WTC11 (cell line): Measurements from ENCODE around the gene HPSE2. TPM values are rescaled to one million over a fixed set of nuclear protein-coding genes. Genes with fewer than 3 reads are reported as not detected.

Experiments used
- ATAC-seq: fragments of 200-7000 bp; cut with Tn5 transposase; 2 replicates; pipeline ENCODE4 v1.10.0; 2021; ENCODE audit warnings: mild to moderate bottlenecking, moderate library complexity
- CTCF ChIA-PET: fragments of 300-600 bp; sonication (Branson Sonifier 250); formaldehyde crosslinking; loops from one replicate; lab custom pipeline; 2021; ENCODE audit warnings: antibody characterized with exemption; lab: Charles Lee
- POLR2A ChIA-PET: fragments of 350-600 bp; sonication (Branson Sonifier 250); formaldehyde crosslinking; loops from one replicate; lab custom pipeline; 2021; ENCODE audit warnings: antibody characterized with exemption; lab: Charles Lee
- DNase-seq: peaks from one replicate; pipeline ENCODE4 v3.0.0; 2021; ENCODE audit warnings: low spot score
- H3K27ac Mint-ChIP-seq: 2 replicates; pipeline ENCODE4 v1.8.0; 2021; ENCODE audit warnings: mixed read lengths
- H3K27me3 Mint-ChIP-seq: 2 replicates; pipeline ENCODE4 v1.8.0; 2021; ENCODE audit warnings: low read depth, mild to moderate bottlenecking, moderate library complexity, mixed read lengths
- H3K36me3 Mint-ChIP-seq: 2 replicates; pipeline ENCODE4 v1.8.0; 2021; ENCODE audit warnings: mixed read lengths
- H3K4me1 Mint-ChIP-seq: 2 replicates; pipeline ENCODE4 v1.8.0; 2022; ENCODE audit warnings: mixed read lengths
- H3K4me3 Mint-ChIP-seq: 2 replicates; pipeline ENCODE4 v1.8.0; 2021; ENCODE audit warnings: mild to moderate bottlenecking, moderate library complexity, mixed read lengths
- H3K9me3 Mint-ChIP-seq: 2 replicates; pipeline ENCODE4 v1.8.0; 2021; ENCODE audit warnings: mixed read lengths
- E2F1 ChIP-seq: sonication (generic); formaldehyde crosslinking; IDR thresholded peaks from 2 replicates; pipeline ENCODE4 v1.8.0; 2022; ENCODE audit warnings: mild to moderate bottlenecking, missing genetic modification reagents
- GTF2I ChIP-seq: fragments of 250-450 bp; sonication (Bioruptor Pico); conservative IDR thresholded peaks from 2 replicates; pipeline ENCODE4 v1.4.0; 2021; ENCODE audit warnings: mild to moderate bottlenecking
- JUN ChIP-seq: sonication (generic); formaldehyde crosslinking; IDR thresholded peaks from 2 replicates; pipeline ENCODE4 v1.8.0; 2023; ENCODE audit warnings: mild to moderate bottlenecking, missing genetic modification reagents
- NFATC4 ChIP-seq: fragments of 250-450 bp; sonication (Bioruptor Pico); IDR thresholded peaks from 2 replicates; pipeline ENCODE4 v1.9.0; 2021; ENCODE audit warnings: mild to moderate bottlenecking
- NFYB ChIP-seq: sonication (generic); formaldehyde crosslinking; conservative IDR thresholded peaks from 2 replicates; pipeline ENCODE4 v1.8.0; 2022; ENCODE audit warnings: low read depth, missing genetic modification reagents
- RORB ChIP-seq: fragments of 250-450 bp; sonication (Bioruptor Pico); IDR thresholded peaks from 2 replicates; pipeline ENCODE4 v1.9.0; 2021; ENCODE audit warnings: mild to moderate bottlenecking
- SOX15 ChIP-seq: fragments of 250-450 bp; sonication (Bioruptor Pico); IDR thresholded peaks from 2 replicates; pipeline ENCODE4 v1.9.0; 2021; ENCODE audit warnings: mild to moderate bottlenecking
- USF1 ChIP-seq: sonication (generic); formaldehyde crosslinking; IDR thresholded peaks from 2 replicates; pipeline ENCODE4 v1.8.0; 2022; ENCODE audit warnings: mild to moderate bottlenecking, missing genetic modification reagents
- ZNF138 ChIP-seq: sonication (generic); formaldehyde crosslinking; conservative IDR thresholded peaks from 2 replicates; pipeline ENCODE4 v1.8.1; 2022; ENCODE audit warnings: mild to moderate bottlenecking, moderate library complexity, missing genetic modification reagents
- ZNF423 ChIP-seq: fragments of 250-450 bp; sonication (Bioruptor Pico); IDR thresholded peaks from 2 replicates; pipeline ENCODE4 v2.1.2; 2022; ENCODE audit warnings: mild to moderate bottlenecking, moderate library complexity
- total RNA-seq: library from RNA; stranded (reverse); gene quantifications from 3 replicates; pipeline ENCODE4 v1.2.3, GENCODE V29; 2021
- TF ChIP-seq, protein P1 (sequence below): sonication (generic); formaldehyde crosslinking; IDR thresholded peaks from 2 replicates; pipeline ENCODE4 v1.8.1; 2023; ENCODE audit warnings: mild to moderate bottlenecking, missing genetic modification reagents, moderate library complexity
- TF ChIP-seq, protein P2 (sequence below): fragments of 250-450 bp; sonication (Bioruptor Pico); IDR thresholded peaks from 2 replicates; pipeline ENCODE4 v1.9.0; 2021; ENCODE audit warnings: mild to moderate bottlenecking
- TF ChIP-seq, protein P3 (sequence below): sonication (generic); formaldehyde crosslinking; IDR thresholded peaks from 2 replicates; pipeline ENCODE4 v1.8.0; 2023; ENCODE audit warnings: missing genetic modification reagents
- TF ChIP-seq, protein P4 (sequence below): fragments of 200-600 bp; IDR thresholded peaks from 2 replicates; pipeline ENCODE4 v1.8.0; 2022; ENCODE audit warnings: antibody characterized with exemption
- TF ChIP-seq, protein P5 (sequence below): fragments of 250-450 bp; sonication (Bioruptor Pico); IDR thresholded peaks from 2 replicates; pipeline ENCODE4 v1.9.0; 2021; ENCODE audit warnings: moderate library complexity, mild to moderate bottlenecking, inconsistent platforms, borderline replicate concordance

The HPSE2 gene
- total RNA-seq, 1 experiment from 2014 or later, result 0.66 TPM

DNA sequence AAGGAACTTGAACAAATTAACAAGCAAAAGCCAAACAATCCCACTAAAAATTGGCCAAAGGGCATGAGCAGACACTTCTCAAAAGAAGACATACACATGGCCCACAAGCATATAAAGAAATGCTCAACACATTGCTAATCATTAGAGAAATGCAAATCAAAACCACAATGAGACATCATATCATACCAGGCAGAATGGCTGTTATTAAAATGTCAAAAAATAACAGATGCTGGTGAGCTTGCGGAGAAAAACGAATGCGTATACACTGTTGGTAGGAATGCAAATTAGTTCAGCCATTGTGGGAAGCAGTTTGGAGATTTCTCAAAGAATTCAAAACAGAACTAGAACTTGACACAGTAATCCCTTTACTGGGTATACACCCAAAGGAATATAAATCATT is 477.2 kb downstream of the HPSE2 start:
- Mint-ChIP-seq H3K36me3 (no peaks in the 10 kb centered on the region), H3K27me3 (no peaks in the 10 kb centered on the region; the same call in 1 of the 2 replicates), H3K4me1 (no peaks in the 10 kb centered on the region), H3K4me3 (no peak overlapping the region), H3K27ac (no peak overlapping the region), H3K9me3 (peaks cover 12% of the 10 kb centered on the region; the same call in 1 of the 2 replicates)
- ATAC-seq (no peak), DNase-seq (no peak)
- TF ChIP-seq NFYB (CRISPR knock-in tag), result no peak
- no peak for TF ChIP-seq SOX15
- TF ChIP-seq, protein P1, sequence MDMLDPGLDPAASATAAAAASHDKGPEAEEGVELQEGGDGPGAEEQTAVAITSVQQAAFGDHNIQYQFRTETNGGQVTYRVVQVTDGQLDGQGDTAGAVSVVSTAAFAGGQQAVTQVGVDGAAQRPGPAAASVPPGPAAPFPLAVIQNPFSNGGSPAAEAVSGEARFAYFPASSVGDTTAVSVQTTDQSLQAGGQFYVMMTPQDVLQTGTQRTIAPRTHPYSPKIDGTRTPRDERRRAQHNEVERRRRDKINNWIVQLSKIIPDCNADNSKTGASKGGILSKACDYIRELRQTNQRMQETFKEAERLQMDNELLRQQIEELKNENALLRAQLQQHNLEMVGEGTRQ (CRISPR knock-in tag), result no peak
- TF ChIP-seq USF1 (CRISPR knock-in tag), result no peak
- TF ChIP-seq, protein P2, sequence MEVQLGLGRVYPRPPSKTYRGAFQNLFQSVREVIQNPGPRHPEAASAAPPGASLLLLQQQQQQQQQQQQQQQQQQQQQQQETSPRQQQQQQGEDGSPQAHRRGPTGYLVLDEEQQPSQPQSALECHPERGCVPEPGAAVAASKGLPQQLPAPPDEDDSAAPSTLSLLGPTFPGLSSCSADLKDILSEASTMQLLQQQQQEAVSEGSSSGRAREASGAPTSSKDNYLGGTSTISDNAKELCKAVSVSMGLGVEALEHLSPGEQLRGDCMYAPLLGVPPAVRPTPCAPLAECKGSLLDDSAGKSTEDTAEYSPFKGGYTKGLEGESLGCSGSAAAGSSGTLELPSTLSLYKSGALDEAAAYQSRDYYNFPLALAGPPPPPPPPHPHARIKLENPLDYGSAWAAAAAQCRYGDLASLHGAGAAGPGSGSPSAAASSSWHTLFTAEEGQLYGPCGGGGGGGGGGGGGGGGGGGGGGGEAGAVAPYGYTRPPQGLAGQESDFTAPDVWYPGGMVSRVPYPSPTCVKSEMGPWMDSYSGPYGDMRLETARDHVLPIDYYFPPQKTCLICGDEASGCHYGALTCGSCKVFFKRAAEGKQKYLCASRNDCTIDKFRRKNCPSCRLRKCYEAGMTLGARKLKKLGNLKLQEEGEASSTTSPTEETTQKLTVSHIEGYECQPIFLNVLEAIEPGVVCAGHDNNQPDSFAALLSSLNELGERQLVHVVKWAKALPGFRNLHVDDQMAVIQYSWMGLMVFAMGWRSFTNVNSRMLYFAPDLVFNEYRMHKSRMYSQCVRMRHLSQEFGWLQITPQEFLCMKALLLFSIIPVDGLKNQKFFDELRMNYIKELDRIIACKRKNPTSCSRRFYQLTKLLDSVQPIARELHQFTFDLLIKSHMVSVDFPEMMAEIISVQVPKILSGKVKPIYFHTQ (CRISPR knock-in tag), result no peak
- TF ChIP-seq ZNF423, result no peak
- TF ChIP-seq E2F1 (CRISPR knock-in tag), result no peak
- TF ChIP-seq, protein P3, sequence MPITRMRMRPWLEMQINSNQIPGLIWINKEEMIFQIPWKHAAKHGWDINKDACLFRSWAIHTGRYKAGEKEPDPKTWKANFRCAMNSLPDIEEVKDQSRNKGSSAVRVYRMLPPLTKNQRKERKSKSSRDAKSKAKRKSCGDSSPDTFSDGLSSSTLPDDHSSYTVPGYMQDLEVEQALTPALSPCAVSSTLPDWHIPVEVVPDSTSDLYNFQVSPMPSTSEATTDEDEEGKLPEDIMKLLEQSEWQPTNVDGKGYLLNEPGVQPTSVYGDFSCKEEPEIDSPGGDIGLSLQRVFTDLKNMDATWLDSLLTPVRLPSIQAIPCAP (CRISPR knock-in tag), result no peak
- CTCF ChIA-PET, result no interaction called here
- POLR2A ChIA-PET, result no interaction called here

GRCh38 chr10:98748298-98748697 is 487.4 kb downstream of the HPSE2 start:
- Mint-ChIP-seq H3K27me3 (no peaks in the 10 kb centered on the region), H3K27ac (no peak overlapping the region), H3K9me3 (peaks cover 8% of the 10 kb centered on the region), H3K36me3 (0 out of 2 replicates have a peak, but pooled peaks cover 5% of the 10 kb centered on the region), H3K4me1 (no peaks in the 10 kb centered on the region), H3K4me3 (no peak overlapping the region)
- CTCF ChIA-PET, result interaction anchor here (0.6 to 2.3 kb wide), 9 partner anchors 26 to 498 kb away, joined by 3 to 10 read pairs (median 3); no protein-coding TSS in a partner anchor
- POLR2A ChIA-PET, result no interaction called here
- TF ChIP-seq ZNF138 (CRISPR knock-in tag), result no peak
- TF ChIP-seq JUN (CRISPR knock-in tag), result no peak
- no peak for TF ChIP-seq RORB (CRISPR knock-in tag)
- TF ChIP-seq NFYB (CRISPR knock-in tag), result no peak
- TF ChIP-seq, protein P4, sequence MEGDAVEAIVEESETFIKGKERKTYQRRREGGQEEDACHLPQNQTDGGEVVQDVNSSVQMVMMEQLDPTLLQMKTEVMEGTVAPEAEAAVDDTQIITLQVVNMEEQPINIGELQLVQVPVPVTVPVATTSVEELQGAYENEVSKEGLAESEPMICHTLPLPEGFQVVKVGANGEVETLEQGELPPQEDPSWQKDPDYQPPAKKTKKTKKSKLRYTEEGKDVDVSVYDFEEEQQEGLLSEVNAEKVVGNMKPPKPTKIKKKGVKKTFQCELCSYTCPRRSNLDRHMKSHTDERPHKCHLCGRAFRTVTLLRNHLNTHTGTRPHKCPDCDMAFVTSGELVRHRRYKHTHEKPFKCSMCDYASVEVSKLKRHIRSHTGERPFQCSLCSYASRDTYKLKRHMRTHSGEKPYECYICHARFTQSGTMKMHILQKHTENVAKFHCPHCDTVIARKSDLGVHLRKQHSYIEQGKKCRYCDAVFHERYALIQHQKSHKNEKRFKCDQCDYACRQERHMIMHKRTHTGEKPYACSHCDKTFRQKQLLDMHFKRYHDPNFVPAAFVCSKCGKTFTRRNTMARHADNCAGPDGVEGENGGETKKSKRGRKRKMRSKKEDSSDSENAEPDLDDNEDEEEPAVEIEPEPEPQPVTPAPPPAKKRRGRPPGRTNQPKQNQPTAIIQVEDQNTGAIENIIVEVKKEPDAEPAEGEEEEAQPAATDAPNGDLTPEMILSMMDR, result peak; percentile 42; the same call in 1 of the 2 replicates
- TF ChIP-seq GTF2I (CRISPR knock-in tag), result no peak
- TF ChIP-seq NFATC4 (CRISPR knock-in tag), result no peak
- TF ChIP-seq, protein P5, sequence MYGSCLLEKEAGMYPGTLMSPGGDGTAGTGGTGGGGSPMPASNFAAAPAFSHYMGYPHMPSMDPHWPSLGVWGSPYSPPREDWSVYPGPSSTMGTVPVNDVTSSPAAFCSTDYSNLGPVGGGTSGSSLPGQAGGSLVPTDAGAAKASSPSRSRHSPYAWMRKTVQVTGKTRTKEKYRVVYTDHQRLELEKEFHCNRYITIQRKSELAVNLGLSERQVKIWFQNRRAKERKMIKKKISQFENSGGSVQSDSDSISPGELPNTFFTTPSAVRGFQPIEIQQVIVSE (CRISPR knock-in tag), result no peak
- peak; percentile 61 for ATAC-seq
- DNase-seq, result peak; percentile 28
